ENCODE measurements around the gene HAAO. TPM values are rescaled to one million over a fixed set of nuclear protein-coding genes. Genes with fewer than 3 reads are reported as not detected.

HAAO gene
- total and polyA plus RNA-seq, 2 experiments from 2014 or later, result 2.6 to 3.2 TPM

- Mint-ChIP-seq H3K4me3 (no peak overlapping the region), H3K27ac (no peak overlapping the region), H3K9me3 (peaks cover 7% of the 10 kb centered on the region; the same call in 2 of the 3 replicates), H3K27me3 (ENCODE audit: insufficient read depth, low read depth, poor library complexity) (peaks cover 4% of the 10 kb centered on the region), H3K4me1 (peaks cover 13% of the 10 kb centered on the region), H3K36me3 (ENCODE audit: low read depth) (peaks cover 23% of the 10 kb centered on the region; the same call in 2 of the 3 replicates)
- TF ChIP-seq JUNB (IDR thresholded peaks at IDR 0.05; ENCODE audit: unreplicated experiment) (no peak), REST (IDR thresholded peaks at IDR 0.05; ENCODE audit: unreplicated experiment) (no peak), POLR2AphosphoS5 (IDR thresholded peaks at IDR 0.05; ENCODE audit: low read depth) (no peak), ETS1 (IDR thresholded peaks at IDR 0.05) (no peak), ZNF331 (CRISPR knock-in tag; IDR thresholded peaks at IDR 0.05; ENCODE audit: low read depth) (no peak), EZH2 (IDR thresholded peaks at IDR 0.05; ENCODE audit: low read depth, unreplicated experiment) (no peak), STAT1 (IDR thresholded peaks at IDR 0.05; ENCODE audit: unreplicated experiment) (no peak), CTCF (conservative IDR thresholded peaks at IDR 0.05; ENCODE audit: low read depth in 2 of 2) (no peak), ZNF114 (CRISPR knock-in tag; IDR thresholded peaks at IDR 0.05) (no peak), ZNF462 (CRISPR knock-in tag; IDR thresholded peaks at IDR 0.05) (no peak), EZH2phosphoT487 (IDR thresholded peaks at IDR 0.05; ENCODE audit: unreplicated experiment) (no peak), CREB1 (CRISPR knock-in tag; IDR thresholded peaks at IDR 0.05; ENCODE audit: low read depth) (no peak), NANOG (IDR thresholded peaks at IDR 0.05; ENCODE audit: borderline replicate concordance) (no peak)
- H4K20me1 ChIP-seq (replicated peaks; ENCODE audit: insufficient read depth), result no peaks in the 10 kb centered on the region
- H3K9me2 ChIP-seq (ENCODE audit: insufficient read depth), result peaks cover 7% of the 10 kb centered on the region
- H3K4me3 ChIP-seq, result no peak overlapping the region
- ATAC-seq (no peak), DNase-seq (ENCODE audit: low spot score) (no peak)
- H3K79me2 ChIP-seq (replicated peaks; ENCODE audit: insufficient read depth), result no peaks in the 10 kb centered on the region
- no peaks in the 10 kb centered on the region for H3K27me3 ChIP-seq (ENCODE audit: insufficient read depth)
- H3K27ac ChIP-seq (ENCODE audit: low read depth), result no peak overlapping the region
- no peaks in the 10 kb centered on the region for H3F3A ChIP-seq (replicated peaks; ENCODE audit: low read depth)
- no peak overlapping the region for H2AFZ ChIP-seq
- H3K4me2 ChIP-seq, result no peak overlapping the region
- H3K36me3 ChIP-seq (ENCODE audit: insufficient read depth), result no peaks in the 10 kb centered on the region
- H3K4me1 ChIP-seq (ENCODE audit: insufficient read depth), result no peaks in the 10 kb centered on the region
Measured at GRCh38 chr2:42743659-42743990, 48.8 kb downstream of the HAAO start.
